Measurements from ENCODE around the gene C10orf143.

GRCh38 chr10:130061760-130062159 is 48.9 kb downstream of the C10orf143 start:
- TF ChIP-seq GATA3 (IDR thresholded peaks at IDR 0.05; ENCODE audit: low read depth, low read length) (no peak), GATA2 (IDR thresholded peaks at IDR 0.05; ENCODE audit: low read depth, low read length) (no peak)
